HepG2 (cell line): Measurements from ENCODE around the gene C14orf93. TPM values are rescaled to one million over a fixed set of nuclear protein-coding genes. Genes with fewer than 3 reads are reported as not detected.

Experiments
- ARHGAP35 ChIP-seq: sonication (generic); formaldehyde crosslinking; IDR thresholded peaks from 2 replicates; pipeline ENCODE4 v1.9.0; 2022; ENCODE audit warnings: mild to moderate bottlenecking, inconsistent platforms, moderate library complexity, missing genetic modification reagents, borderline replicate concordance
- CHCHD3 ChIP-seq: sonication (generic); formaldehyde crosslinking; IDR thresholded peaks from 2 replicates; pipeline ENCODE4 v1.8.0; 2022; ENCODE audit warnings: mild to moderate bottlenecking, missing genetic modification reagents, moderate library complexity
- FIP1L1 ChIP-seq: fragments of 200-400 bp; formaldehyde crosslinking; IDR thresholded peaks from 2 replicates; pipeline ENCODE4 v1.6.1; 2018; ENCODE audit warnings: low read depth, mild to moderate bottlenecking, low read length, moderate library complexity, borderline replicate concordance; ENCODE audit not compliant: insufficient read depth
- FOXP1 ChIP-seq, 2 experiments: fragments of 450-650 bp in 1 of 2; IDR thresholded peaks; 2 replicates each; pipeline ENCODE4 v1.6.1; 2017 to 2018; ENCODE audit warnings: antibody characterized with exemption in 1 of 2
- HES4 ChIP-seq: sonication (generic); formaldehyde crosslinking; IDR thresholded peaks from 2 replicates; pipeline ENCODE4 v1.9.0; 2021; ENCODE audit warnings: mild to moderate bottlenecking, missing genetic modification reagents, borderline replicate concordance
- KDM2A ChIP-seq: sonication (generic); formaldehyde crosslinking; IDR thresholded peaks from 2 replicates; pipeline ENCODE4 v1.4.0; 2020; ENCODE audit warnings: low read depth, missing genetic modification reagents, borderline replicate concordance
- NFYB ChIP-seq: sonication (generic); formaldehyde crosslinking; IDR thresholded peaks from 2 replicates; pipeline ENCODE4 v1.4.0; 2020; ENCODE audit warnings: missing genetic modification reagents
- NRL ChIP-seq: sonication (generic); formaldehyde crosslinking; IDR thresholded peaks from 2 replicates; pipeline ENCODE4 v1.5.0; 2020; ENCODE audit warnings: missing genetic modification reagents, mild to moderate bottlenecking, moderate library complexity, borderline replicate concordance
- PAF1 ChIP-seq: IDR thresholded peaks from 2 replicates; pipeline ENCODE4 v1.6.1; 2016; ENCODE audit warnings: missing genetic modification reagents, missing compliant biosample characterization
- TFAP4 ChIP-seq: sonication (generic); IDR thresholded peaks from 2 replicates; pipeline ENCODE4 v1.6.1; 2016; ENCODE audit warnings: low read depth, borderline replicate concordance
- ZBTB3 ChIP-seq: sonication (generic); formaldehyde crosslinking; IDR thresholded peaks from 2 replicates; pipeline ENCODE4 v1.4.0; 2020; ENCODE audit warnings: low read depth, mild to moderate bottlenecking, moderate library complexity, missing genetic modification reagents, borderline replicate concordance
- ZFP1 ChIP-seq: IDR thresholded peaks from 2 replicates; pipeline ENCODE4 v1.6.1; 2016
- ZNF260 ChIP-seq: sonication (generic); formaldehyde crosslinking; IDR thresholded peaks from 2 replicates; pipeline ENCODE4 v1.4.0; 2020; ENCODE audit warnings: missing genetic modification reagents, low read depth, mild to moderate bottlenecking, borderline replicate concordance
- ZNF3 ChIP-seq: IDR thresholded peaks from 2 replicates; pipeline ENCODE4 v1.7.0; 2017; ENCODE audit warnings: inconsistent platforms
- ZNF547 ChIP-seq: sonication (generic); formaldehyde crosslinking; IDR thresholded peaks from 2 replicates; pipeline ENCODE4 v1.5.1; 2020; ENCODE audit warnings: mild to moderate bottlenecking, missing genetic modification reagents
- ZNF550 ChIP-seq: sonication (generic); formaldehyde crosslinking; IDR thresholded peaks from 2 replicates; pipeline ENCODE4 v1.4.0; 2020; ENCODE audit warnings: mild to moderate bottlenecking, missing genetic modification reagents, borderline replicate concordance
- ZNF878 ChIP-seq: sonication (generic); formaldehyde crosslinking; IDR thresholded peaks from 2 replicates; pipeline ENCODE4 v1.8.1; 2023; ENCODE audit warnings: mild to moderate bottlenecking, missing genetic modification reagents, moderate library complexity
- ZSCAN25 ChIP-seq: sonication (generic); formaldehyde crosslinking; IDR thresholded peaks from 2 replicates; pipeline ENCODE4 v1.8.0; 2022; ENCODE audit warnings: mild to moderate bottlenecking, missing genetic modification reagents
- polyA plus RNA-seq, 8 experiments: library from polyadenylated mRNA; depleted of rRNA in 3 of 8; stranded (reverse) in 7 of 8; unstranded in 1 of 8; fragments of >200 nt; fragmentation: Illumina TruSeq in 4 of 8; extraction: Trizol in 4 of 8; gene quantifications; 2 replicates each; pipeline versions ENCODE4 v1.2.1 to v1.2.3, GENCODE V29; 2011 to 2016; ENCODE audit warnings: low read depth in 4 of 8, missing spikeins in 1 of 8, mixed read lengths in 1 of 8; ENCODE audit not compliant: insufficient read depth in 1 of 8
- total RNA-seq, 5 experiments: library from RNA; depleted of rRNA; stranded (reverse); fragments of >200 nt; fragmentation: Illumina TruSeq; extraction: Trizol; gene quantifications; 2 replicates each; pipeline ENCODE4 v1.2.3, GENCODE V29; 2016; ENCODE audit warnings: low read depth in 1 of 5
- TF ChIP-seq, protein P1 (sequence below): sonication (generic); formaldehyde crosslinking; IDR thresholded peaks from 2 replicates; pipeline ENCODE4 v1.4.0; 2020; ENCODE audit warnings: missing genetic modification reagents, borderline replicate concordance
- TF ChIP-seq, protein P2 (sequence below): IDR thresholded peaks from 2 replicates; pipeline ENCODE4 v1.4.0; 2020; ENCODE audit warnings: mild to moderate bottlenecking, missing genetic modification reagents

The C14orf93 gene
- total and polyA plus RNA-seq, 2 of the 13 experiments (the other 11 are each of a cell fraction or from before 2014, with no cell fraction given), result 11.4 to 22.5 TPM

- TF ChIP-seq ZNF550 (CRISPR knock-in tag) (no peak), TFAP4 (no peak), ZNF547 (CRISPR knock-in tag) (peak; percentile 81; the same call in 1 of the 2 replicates), ZSCAN25 (peak; percentile 52; the same call in 1 of the 2 replicates), ARHGAP35 (no peak), ZBTB3 (CRISPR knock-in tag) (no peak), CHCHD3 (CRISPR knock-in tag) (peak; percentile 61), NRL (CRISPR knock-in tag) (no peak), ZNF3 (CRISPR knock-in tag) (no peak), ZFP1 (CRISPR knock-in tag) (no peak), HES4 (CRISPR knock-in tag) (no peak), KDM2A (peak; percentile 84), FOXP1 (IDR thresholded peaks at IDR 0.05) (no peak), FOXP1 (CRISPR knock-in tag; IDR thresholded peaks at IDR 0.05) (no peak), NFYB (CRISPR knock-in tag) (0 out of 2 replicates have a peak, but pooled peaks have one; percentile 28), PAF1 (CRISPR knock-in tag) (no peak), FIP1L1 (no peak), ZNF878 (CRISPR knock-in tag) (no peak), ZNF260 (CRISPR knock-in tag) (no peak)
- TF ChIP-seq, protein P1, sequence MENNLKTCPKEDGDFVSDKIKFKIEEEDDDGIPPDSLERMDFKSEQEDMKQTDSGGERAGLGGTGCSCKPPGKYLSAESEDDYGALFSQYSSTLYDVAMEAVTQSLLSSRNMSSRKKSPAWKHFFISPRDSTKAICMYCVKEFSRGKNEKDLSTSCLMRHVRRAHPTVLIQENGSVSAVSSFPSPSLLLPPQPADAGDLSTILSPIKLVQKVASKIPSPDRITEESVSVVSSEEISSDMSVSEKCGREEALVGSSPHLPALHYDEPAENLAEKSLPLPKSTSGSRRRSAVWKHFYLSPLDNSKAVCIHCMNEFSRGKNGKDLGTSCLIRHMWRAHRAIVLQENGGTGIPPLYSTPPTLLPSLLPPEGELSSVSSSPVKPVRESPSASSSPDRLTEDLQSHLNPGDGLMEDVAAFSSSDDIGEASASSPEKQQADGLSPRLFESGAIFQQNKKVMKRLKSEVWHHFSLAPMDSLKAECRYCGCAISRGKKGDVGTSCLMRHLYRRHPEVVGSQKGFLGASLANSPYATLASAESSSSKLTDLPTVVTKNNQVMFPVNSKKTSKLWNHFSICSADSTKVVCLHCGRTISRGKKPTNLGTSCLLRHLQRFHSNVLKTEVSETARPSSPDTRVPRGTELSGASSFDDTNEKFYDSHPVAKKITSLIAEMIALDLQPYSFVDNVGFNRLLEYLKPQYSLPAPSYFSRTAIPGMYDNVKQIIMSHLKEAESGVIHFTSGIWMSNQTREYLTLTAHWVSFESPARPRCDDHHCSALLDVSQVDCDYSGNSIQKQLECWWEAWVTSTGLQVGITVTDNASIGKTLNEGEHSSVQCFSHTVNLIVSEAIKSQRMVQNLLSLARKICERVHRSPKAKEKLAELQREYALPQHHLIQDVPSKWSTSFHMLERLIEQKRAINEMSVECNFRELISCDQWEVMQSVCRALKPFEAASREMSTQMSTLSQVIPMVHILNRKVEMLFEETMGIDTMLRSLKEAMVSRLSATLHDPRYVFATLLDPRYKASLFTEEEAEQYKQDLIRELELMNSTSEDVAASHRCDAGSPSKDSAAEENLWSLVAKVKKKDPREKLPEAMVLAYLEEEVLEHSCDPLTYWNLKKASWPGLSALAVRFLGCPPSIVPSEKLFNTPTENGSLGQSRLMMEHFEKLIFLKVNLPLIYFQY (CRISPR knock-in tag), result 0 out of 2 replicates have a peak, but pooled peaks have one; percentile 37
- TF ChIP-seq, protein P2, sequence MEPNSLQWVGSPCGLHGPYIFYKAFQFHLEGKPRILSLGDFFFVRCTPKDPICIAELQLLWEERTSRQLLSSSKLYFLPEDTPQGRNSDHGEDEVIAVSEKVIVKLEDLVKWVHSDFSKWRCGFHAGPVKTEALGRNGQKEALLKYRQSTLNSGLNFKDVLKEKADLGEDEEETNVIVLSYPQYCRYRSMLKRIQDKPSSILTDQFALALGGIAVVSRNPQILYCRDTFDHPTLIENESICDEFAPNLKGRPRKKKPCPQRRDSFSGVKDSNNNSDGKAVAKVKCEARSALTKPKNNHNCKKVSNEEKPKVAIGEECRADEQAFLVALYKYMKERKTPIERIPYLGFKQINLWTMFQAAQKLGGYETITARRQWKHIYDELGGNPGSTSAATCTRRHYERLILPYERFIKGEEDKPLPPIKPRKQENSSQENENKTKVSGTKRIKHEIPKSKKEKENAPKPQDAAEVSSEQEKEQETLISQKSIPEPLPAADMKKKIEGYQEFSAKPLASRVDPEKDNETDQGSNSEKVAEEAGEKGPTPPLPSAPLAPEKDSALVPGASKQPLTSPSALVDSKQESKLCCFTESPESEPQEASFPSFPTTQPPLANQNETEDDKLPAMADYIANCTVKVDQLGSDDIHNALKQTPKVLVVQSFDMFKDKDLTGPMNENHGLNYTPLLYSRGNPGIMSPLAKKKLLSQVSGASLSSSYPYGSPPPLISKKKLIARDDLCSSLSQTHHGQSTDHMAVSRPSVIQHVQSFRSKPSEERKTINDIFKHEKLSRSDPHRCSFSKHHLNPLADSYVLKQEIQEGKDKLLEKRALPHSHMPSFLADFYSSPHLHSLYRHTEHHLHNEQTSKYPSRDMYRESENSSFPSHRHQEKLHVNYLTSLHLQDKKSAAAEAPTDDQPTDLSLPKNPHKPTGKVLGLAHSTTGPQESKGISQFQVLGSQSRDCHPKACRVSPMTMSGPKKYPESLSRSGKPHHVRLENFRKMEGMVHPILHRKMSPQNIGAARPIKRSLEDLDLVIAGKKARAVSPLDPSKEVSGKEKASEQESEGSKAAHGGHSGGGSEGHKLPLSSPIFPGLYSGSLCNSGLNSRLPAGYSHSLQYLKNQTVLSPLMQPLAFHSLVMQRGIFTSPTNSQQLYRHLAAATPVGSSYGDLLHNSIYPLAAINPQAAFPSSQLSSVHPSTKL, result peak; percentile 58
Measured at GRCh38 chr14:22986508-22987054, 23.4 kb downstream of the C14orf93 start (continued).
